ENCODE measurements around the gene UBP1.
"Not testable (repeated sequence)": the region's sequence is repeated elsewhere in the genome, so short reads cannot be mapped to it uniquely, and the experiment has no call there.

UBP1 gene, protein sequence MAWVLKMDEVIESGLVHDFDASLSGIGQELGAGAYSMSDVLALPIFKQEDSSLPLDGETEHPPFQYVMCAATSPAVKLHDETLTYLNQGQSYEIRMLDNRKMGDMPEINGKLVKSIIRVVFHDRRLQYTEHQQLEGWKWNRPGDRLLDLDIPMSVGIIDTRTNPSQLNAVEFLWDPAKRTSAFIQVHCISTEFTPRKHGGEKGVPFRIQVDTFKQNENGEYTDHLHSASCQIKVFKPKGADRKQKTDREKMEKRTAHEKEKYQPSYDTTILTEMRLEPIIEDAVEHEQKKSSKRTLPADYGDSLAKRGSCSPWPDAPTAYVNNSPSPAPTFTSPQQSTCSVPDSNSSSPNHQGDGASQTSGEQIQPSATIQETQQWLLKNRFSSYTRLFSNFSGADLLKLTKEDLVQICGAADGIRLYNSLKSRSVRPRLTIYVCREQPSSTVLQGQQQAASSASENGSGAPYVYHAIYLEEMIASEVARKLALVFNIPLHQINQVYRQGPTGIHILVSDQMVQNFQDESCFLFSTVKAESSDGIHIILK

DNA sequence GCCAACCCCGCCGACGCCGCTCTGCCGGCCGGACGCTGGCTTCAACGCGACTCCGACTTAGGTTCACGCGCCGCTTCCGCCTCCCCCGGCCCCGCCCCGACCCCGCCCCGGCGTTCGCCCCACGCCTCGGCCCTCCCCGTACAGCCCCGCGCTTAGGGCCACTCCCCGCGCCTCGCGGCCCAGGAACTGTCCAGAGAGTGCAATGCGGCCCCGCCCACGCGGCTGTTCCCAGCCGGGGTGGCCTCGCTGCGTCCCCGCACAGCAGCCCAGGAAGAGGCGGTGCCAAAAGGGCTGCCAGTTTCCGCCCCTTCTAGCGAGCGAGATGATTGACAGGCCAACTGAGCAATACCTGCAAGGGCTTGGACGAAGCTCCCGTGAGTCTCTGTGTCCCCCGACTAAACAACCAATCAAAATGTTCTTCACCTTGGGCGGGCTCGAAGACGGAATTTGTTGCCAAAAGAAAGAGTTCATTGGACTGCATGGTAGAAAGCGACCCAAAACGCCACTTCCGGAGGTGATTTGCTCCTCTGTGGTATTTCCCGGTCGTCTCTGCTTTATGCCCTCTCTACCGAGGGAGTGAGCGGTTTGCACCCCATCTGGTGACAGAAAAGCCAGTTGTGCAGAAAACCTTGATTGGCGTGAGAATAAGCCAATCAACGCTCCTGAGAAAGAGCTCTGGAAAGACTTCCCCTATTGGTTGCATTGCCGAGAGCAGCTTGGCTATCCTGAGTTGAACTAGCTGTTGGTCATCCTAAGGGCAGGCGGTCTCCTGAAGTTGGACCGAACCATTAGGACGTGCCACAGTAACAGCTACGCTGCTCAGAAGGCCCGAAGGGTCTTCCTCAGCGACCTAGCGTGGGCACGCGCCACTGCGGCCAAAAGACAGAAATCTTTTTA lies at the start of gene UBP1:
Gene UBP1 (minus strand): TSS at position 78 of the 897 bp plus-strand sequence. CDS start 557 bp downstream, outside the sequence.
- peak; percentile 99 for DNase-seq (ENCODE audit: low spot score)

DNA sequence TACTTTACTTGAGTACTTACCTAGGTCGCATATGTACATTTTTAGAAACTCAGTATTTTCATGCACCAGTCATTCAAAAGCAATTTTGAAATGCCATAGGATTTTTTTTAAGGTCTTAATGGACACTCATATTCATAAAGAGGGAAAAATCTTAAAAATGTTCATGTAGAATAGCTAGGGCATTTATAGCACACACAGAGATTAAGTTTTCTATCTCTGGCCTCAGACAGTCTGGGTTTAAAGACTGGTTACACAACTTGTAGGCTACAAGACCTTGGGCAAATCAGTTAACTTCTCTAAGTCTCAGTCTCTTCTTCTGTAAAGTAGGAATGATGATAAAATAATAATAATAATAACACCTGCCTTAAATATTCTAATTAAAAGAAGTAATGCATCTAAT lies 48.5 kb upstream of the UBP1 start:
- no peak for DNase-seq (ENCODE audit: low spot score)

- no peak for DNase-seq (ENCODE audit: low spot score)
These were observed 48.0 kb upstream of the UBP1 start for GRCh38 chr3:33488246-33488645.

- DNase-seq (ENCODE audit: low spot score), result no peak
These were observed 41.9 kb upstream of the UBP1 start for GRCh38 chr3:33482111-33482521.

DNA sequence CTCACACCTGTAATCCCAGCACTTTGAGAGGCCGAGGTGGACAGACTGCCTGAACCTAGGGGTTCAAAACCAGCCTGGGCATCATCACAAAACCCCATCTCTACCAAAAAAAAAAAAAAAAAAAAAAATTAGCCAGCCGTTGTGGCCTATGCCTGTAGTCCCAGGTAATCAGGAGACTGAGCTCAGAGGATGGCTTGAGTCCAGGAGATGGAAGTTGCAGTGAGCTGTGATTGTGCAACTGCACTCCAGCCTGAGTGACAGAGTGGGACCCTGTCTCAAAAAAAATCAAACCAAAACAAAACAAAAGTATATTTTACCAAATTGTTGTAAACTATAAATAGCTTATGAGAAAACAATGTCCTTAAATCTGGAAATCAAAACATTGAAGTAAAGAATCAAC lies 34.7 kb upstream of the UBP1 start:
- DNase-seq (ENCODE audit: low spot score), result no peak

GRCh38 chr3:33473813-33474212 lies 33.6 kb upstream of the UBP1 start:
- no peak for DNase-seq (ENCODE audit: low spot score)

GRCh38 chr3:33467786-33468185 lies 27.6 kb upstream of the UBP1 start:
- DNase-seq (ENCODE audit: low spot score), result no peak

GRCh38 chr3:33461097-33461496 lies 20.9 kb upstream of the UBP1 start:
- no peak for DNase-seq (ENCODE audit: low spot score)

GRCh38 chr3:33459577-33459976 lies 19.4 kb upstream of the UBP1 start:
- not testable (repeated sequence) for DNase-seq (ENCODE audit: low spot score)

DNA sequence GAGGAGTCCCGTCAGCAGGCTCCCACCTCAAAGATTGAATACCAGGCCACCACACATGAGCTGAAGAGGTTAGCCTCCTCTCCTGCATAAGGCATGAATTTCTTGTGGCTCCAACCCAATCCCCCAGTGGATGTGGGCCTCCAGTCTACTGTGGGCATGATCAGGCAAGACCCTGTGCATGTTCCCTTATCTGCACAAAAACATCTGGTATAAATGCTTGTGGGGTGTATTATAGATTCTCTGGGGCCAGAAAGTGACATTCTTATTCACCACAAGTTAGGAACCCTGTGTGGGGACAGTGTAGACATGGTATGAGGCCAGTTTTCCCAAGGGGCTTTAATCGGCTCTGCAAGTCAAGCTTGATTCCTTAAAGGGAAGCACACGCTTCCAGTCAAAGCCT lies 18.2 kb upstream of the UBP1 start:
- DNase-seq (ENCODE audit: low spot score), result no peak

- DNase-seq (ENCODE audit: low spot score), result no peak
These were observed 16.6 kb upstream of the UBP1 start for GRCh38 chr3:33456756-33457155.

GRCh38 chr3:33453331-33453761 lies 13.1 kb upstream of the UBP1 start:
- no peak for DNase-seq (ENCODE audit: low spot score)

- DNase-seq (ENCODE audit: low spot score), result not testable (repeated sequence)
These were observed 11.8 kb upstream of the UBP1 start for GRCh38 chr3:33451994-33452393.

- no peak for DNase-seq (ENCODE audit: low spot score)
These were observed 7.8 kb upstream of the UBP1 start for GRCh38 chr3:33447958-33448357.

DNA sequence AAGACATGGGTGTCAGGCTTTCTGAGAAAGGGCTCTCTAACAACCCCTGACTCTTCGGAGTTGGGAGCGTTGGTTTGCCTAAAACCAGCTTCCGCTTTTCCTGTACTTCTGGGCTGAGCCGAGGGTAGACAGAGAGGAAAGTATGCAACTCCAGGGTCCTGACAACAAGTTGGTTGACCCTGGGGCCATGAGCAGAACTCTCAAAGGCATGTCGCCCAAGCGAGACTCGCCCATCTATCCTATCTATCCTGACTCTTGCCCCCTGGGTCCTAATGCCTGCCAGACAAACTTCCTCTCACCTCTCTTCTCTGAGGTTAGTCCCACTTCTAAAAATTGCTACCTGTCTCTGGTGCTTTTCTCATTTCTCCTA lies 7.0 kb upstream of the UBP1 start:
- peak; percentile 57 for DNase-seq (ENCODE audit: low spot score)

GRCh38 chr3:33442190-33442589 lies 2.0 kb upstream of the UBP1 start:
- no peak for DNase-seq (ENCODE audit: low spot score)

- DNase-seq (ENCODE audit: low spot score), result no peak
These were observed 1.2 kb upstream of the UBP1 start for GRCh38 chr3:33441225-33441976.

DNA sequence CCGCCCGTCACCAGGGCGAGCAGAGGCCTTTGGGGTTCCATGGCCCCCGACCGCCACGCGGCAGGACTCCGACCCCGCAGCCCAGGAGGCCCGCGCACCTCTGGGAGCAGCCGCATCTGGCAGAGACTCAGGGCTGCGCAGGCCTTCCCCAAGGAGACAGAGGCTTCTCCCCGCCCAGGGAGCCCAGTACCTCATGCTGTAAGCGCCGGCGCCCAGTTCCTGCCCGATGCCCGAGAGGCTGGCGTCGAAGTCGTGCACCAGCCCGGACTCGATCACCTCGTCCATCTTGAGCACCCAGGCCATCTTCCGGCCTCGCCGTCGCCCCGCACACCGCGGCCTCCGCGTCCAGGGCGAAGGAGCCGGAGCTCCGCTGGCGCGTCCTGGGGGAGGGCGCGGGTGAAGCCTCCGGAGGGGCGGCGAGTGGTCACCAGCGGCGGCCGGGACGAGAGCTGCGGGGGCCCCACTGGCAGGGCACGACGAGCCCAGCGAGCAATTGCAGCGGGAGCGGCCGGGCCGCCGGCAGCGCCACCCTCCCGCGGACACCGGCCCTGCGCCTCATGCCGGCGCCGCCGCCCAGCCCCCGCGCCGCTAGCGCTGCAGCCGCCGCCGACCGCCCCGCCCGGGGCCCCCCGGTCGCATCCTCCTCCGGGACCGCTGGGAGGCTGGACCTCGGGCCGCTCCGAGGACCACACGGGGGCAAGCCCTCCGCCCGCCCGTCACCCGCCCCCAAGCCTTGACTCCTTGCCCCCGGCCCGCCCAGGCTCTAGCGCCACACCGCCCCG lies 468 bp downstream of the UBP1 start:
- no peak for DNase-seq (ENCODE audit: low spot score)

GRCh38 chr3:33438881-33439545 lies 1.2 kb downstream of the UBP1 start:
- DNase-seq (ENCODE audit: low spot score), result no peak

GRCh38 chr3:33438284-33438668 lies 1.9 kb downstream of the UBP1 start:
- DNase-seq (ENCODE audit: low spot score), result no peak
